Head of caudate nucleus (tissue), 42 donors: ENCODE measurements around the gene MYO7A.
A peak's percentile ranks its signal among the peaks of the same experiment; 100 is the strongest.

Experiments used
- DNase-seq, 42 donors: peaks; one replicate each; pipeline versions ENCODE4 v3.0.0 to v3.0.0-alpha.2; 2020 to 2021; ENCODE audit warnings: mixed read lengths in 7 of 42
- intact Hi-C: fragments of 100-400 bp; cut with DNase I; formaldehyde crosslinking; loops from one replicate; pipeline ENCODE4 v1.15.0; 2022

MYO7A gene

DNA sequence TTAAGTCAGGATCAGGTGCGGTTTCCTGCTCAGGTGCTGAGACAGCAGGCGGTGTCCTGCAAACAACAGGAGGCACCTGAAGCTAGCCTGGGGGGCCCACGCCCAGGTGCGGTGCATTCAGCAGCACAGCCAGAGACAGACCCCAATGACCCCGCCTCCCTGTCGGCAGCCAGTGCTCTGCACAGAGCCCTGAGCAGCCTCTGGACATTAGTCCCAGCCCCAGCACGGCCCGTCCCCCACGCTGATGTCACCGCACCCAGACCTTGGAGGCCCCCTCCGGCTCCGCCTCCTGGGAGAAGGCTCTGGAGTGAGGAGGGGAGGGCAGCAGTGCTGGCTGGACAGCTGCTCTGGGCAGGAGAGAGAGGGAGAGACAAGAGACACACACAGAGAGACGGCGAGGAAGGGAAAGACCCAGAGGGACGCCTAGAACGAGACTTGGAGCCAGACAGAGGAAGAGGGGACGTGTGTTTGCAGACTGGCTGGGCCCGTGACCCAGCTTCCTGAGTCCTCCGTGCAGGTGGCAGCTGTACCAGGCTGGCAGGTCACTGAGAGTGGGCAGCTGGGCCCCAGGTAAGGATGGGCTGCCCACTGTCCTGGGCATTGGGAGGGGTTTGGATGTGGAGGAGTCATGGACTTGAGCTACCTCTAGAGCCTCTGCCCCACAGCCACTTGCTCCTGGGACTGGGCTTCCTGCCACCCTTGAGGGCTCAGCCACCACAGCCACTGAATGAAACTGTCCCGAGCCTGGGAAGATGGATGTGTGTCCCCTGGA is at the start of gene MYO7A:
Gene MYO7A (plus strand): TSS at position 327 of the 772 bp plus-strand sequence. CDS start 2,389 bp downstream, outside the sequence.
- peak; percentile 42 to 89 (median 72) for DNase-seq
- intact Hi-C loops, result loop anchor here (5.0 to 10.0 kb wide), 2 partner anchors 59 to 417 kb away; no protein-coding TSS in a partner anchor

DNA sequence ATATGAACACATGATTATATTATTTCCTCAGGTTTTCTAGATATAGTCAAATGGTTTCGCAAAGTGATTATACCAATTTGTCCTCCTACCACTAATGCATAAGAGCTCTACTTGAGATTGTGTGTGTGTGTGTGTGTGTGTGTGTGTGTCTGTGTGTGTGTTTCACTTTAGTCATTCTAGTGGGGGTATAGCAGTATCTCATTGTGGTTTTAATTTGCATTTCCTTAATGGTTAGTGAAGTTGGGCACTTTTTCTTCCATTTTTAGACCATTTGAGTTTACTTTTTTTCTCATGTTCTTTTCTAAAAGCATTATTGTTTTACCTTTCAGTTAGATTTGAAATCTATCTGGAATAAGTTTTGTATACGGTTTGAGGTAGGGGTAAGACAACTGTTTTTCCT is 48.4 kb upstream of the MYO7A start:
- intact Hi-C loops, result no loop called here
- no peak for DNase-seq

DNA sequence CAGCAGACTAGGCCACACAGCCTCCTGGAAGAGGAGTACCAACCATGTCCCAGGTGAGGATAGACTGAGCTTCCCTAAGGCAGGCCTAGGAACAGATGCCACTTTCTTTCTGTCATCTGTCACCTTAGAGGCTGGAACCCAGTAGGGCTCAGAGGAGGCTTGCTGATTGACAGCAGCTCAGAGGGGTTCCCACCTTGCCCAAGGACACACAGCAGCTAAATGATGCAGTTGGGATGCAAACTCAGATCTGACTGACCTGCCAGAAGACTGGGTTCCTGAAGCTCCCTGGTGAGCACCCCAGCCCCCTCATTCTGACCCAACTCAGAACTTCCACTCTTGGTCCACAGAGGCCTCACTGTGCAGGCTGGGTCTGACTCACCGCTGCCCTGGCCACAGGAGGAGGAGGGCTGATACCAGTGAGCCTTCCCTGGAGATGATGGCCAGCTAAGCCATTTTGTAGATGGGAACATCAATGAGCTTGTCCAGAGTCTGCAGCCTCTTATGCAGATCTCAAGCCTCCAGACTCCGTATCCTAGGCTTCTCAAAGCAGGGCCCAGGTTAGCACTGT is 47.3 kb upstream of the MYO7A start:
- peak in 6 of 42 donors; percentile 2 to 8 (median 4) for DNase-seq
- intact Hi-C loops, result no loop called here

DNA sequence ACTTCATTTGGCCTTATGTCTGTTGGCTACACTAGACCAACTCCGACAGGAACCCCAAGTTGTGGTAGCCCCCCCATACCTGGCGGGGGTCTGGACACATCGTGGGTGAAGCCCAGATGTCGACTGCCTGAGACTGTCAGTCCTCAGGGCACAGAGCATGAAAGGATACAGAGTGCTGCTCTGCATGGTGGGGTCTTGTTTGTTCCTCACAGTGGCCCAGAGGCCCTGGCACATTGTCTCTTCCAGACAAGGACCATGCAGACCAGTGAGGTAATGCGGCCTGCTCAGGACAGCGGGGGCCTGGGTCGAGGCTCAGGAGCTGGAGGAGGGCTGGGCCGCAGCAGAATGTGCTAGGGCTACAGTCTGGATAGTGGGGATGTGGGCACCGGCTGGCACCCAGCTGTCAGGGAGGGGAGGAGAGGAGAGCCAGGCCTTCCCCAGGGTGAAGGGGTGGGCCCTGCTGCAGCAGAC is 46.6 kb upstream of the MYO7A start:
- peak in 12 of 42 donors; percentile 0 to 36 (median 11) for DNase-seq
- intact Hi-C loops, result no loop called here

DNA sequence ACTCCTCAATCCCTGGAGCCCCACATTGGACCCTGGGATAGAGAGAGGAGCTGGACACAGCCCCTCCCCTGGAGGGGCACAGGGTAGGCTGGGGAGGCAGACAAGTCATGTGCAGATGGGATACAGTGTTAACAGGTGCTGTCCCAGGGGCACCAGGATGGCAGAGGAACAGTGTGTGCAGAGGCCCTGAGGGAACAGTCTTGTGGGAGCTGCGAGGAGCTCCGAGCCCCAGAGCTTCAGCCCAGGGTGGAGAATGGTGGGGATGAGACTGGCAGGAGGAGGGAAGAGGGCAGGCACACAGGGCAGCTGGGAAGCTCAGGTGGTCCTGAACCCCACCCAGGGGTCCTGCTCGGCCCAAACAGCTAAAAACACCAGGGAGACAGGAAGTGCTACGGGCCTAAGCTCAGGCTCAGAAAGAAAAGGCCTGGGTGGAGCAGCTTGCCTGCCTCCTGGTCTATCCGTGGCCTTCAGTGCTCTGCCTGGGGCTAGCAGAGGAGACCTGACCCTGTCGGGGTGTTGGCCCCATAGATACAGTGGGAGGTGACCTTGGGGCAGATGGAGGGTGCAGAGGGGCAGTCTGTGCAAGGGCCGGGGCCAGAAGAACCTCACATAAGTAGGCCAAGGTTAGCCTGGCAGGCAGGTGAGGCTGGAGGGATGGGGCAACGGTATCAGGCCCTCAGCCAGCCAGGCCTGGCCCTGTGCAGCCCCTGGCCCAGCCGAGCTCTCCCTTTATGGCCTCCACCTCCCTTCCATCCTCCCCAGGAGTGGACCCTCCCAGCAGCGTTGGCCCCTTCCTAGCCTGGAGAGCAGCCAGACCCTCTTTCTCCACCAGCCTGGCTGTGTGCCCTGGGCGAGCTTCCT is 45.8 kb upstream of the MYO7A start:
- intact Hi-C loops, result no loop called here
- peak in 14 of 42 donors; percentile 2 to 35 (median 8) for DNase-seq

DNA sequence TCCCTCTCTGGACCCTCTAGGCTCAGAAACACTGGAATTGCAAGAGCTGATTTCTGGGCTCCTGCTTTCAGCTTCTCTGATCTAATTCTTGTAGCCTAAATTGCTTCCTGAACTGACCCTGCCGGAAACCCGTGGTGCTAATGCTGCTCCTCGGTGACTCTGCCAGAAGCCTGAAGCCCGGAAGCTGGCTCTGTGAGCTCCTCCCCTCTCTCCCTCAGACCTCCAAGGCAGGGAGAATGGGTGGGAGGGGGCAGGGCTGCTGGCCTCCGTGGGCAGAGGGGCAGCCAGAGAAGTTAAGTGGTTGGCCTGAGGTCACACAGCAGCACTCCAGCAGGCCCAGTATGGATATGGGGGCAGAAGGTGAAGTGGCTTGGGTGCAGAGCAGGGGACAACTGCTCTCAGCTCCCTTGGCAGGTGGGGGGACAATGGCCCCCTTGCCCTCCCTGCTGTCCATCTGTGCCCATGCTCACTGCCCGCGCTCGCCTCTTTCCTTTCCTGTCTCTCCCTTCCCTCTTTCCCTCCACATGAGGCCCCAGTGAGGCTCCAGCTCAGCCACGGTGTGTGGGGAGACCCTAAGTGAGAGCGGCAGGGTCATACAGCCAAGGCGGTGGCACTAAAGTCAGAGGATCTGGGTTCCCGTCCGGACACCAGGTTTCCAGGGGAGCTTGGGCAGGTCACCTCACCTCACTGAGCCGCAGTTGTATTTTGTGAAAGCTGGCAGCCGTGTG is 45.0 kb upstream of the MYO7A start:
- intact Hi-C loops, result no loop called here
- peak in 13 of 42 donors; percentile 2 to 52 (median 18) for DNase-seq

DNA sequence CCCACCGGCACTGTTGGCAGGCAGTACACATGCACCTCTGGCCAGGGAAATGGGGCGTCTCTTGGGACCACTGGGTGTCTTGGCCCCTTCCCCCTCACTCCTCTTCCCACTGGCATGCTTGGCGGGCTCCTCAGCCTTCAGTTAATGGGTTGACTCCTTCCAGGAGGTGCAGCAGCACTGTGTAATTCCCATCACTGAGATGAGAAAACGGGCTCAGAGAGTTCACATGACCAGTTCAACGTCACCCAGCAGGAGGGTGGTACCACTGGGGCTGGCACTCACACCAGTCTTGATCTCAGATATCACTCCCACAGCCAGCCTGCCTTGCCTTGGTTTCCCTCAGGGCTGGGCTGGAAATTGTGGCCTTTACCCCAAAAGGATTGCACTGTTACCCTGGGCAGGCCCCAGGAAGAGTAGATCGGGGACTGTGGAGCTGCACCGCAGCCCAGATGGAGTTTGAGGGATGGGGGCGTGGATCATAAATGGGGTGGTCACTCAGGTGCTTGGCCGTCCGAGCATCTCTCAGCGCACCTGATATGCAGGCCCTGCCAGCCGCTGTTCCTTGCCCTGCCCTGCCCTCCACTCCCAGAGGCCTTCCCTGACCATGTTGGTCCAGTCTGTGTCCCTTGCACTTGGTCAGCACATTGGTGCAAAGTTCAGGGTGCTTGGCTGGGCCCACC is 44.3 kb upstream of the MYO7A start:
- intact Hi-C loops, result no loop called here
- DNase-seq, result peak in 12 of 42 donors; percentile 1 to 23 (median 8)

DNA sequence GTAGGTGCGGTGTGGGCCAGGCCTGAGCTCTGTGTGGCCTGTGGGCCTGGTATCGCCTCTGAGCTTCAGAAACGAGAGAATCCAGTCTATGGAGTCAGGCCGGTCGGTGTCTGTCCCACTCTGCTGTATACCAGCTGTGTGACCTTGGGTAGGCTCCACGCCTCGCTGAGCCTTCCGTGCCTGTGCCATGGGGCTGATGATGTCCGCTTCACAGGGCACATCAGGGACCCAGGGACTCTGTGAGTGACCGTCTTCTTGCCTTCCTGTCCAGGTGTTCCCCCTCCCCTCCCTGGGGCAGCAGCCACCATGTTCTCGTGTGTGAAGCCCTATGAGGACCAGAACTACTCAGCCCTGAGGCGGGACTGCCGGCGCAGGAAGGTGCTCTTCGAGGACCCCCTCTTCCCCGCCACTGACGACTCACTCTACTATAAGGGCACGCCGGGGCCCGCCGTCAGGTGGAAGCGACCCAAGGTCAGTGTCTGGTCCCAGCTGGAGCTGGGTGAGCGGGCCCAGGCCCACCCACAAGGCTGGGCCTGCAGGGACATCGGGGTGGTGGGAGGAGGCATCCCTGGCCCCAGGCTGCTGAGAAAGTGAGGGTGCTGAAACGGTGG is 43.4 kb upstream of the MYO7A start:
- DNase-seq, result peak in 10 of 42 donors; percentile 1 to 21 (median 9)
- intact Hi-C loops, result no loop called here

DNA sequence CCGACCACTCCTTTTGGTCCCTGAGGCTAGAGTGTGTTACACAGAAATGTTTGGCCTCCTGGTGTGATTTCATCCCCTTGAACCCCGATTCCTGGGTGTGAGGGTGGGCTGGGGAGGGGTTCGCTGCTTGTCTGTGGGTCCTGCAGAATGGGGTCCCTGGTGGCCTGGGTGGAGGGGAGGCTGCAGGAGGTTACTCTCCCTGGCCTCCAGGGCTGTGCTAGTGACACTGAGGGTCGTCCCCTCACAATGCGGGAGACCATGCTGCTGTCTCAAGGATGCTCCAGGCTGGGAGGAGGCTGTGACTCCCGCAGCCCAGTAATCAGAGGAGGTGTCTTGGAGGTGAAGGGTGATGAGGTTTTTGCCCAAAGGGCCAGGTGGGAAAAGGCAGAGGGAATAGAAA is 42.4 kb upstream of the MYO7A start:
- intact Hi-C loops, result no loop called here
- peak in 2 of 42 donors; percentile 0 to 1 for DNase-seq

DNA sequence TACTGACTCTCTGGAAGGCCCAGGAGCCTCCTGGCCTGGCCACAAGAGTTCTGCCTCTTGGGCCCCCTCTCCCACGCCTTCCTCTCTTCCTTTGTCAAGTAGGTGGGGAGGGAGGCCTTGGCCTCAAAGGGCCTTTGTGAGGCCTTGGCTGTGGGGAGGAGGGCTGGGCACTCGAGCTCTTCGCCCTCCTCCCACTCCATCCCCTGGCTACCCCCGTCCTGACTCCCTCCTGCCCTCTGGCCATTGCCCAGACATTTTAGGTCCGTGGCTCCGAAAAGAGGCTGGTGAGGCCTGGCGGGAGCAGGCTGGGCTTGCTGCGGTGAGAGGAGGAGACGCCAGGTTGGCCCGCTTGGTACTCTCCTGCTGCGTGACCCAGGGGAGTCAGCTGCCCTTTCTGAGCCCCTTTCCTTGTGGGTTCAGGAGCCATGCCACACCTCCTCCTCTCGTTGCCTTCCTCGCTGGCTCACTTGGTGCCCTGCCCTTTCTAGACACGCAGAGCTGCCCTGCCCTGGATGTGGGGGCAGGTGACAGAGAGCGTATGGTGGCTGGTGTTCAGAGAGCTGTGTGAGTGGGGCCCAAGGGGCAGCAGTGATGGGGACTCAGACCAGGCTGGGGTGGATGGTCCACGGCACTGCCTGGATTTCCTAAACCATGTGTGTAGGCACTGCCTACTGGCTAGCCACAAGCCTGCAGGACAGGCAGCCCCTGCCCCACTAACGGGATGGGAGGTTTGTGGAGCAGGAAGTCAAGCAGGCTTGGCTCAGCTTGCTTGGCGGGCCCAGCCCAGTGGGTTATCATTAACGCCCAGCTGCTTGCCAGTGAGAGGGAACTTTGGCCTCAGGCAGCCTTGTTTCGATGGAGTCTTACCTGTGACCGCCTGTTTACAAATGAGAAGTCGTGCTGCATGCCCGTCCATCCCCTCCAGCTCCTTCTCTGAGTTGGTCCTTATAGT is 41.2 kb upstream of the MYO7A start:
- intact Hi-C loops, result no loop called here
- DNase-seq, result peak in 5 of 42 donors; percentile 28 to 55 (median 32)

DNA sequence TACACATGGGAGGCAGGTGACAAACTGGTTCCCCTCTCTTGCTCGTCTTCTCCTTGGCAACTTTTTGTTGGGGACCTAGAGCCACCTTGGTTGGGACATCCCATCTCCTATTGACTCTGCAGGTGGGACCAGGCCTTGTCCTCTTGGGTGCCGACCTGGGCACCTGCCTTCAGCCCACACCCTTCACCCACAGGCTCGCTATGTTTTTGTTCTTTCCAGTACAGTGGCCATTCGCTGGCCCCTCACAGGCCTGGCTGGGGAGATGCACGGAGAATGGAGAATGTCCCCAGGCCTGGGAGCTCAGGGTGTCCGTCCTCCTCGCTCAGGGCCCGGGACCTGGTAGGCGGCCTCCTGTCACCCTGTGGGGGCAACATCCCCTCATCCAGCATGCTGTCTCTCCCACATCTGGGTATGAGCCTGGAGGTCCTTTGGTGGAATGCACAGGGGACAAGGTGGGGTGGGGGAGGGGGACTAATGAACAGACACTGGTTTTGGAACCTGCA is 40.3 kb upstream of the MYO7A start:
- intact Hi-C loops, result no loop called here
- DNase-seq, result no peak

DNA sequence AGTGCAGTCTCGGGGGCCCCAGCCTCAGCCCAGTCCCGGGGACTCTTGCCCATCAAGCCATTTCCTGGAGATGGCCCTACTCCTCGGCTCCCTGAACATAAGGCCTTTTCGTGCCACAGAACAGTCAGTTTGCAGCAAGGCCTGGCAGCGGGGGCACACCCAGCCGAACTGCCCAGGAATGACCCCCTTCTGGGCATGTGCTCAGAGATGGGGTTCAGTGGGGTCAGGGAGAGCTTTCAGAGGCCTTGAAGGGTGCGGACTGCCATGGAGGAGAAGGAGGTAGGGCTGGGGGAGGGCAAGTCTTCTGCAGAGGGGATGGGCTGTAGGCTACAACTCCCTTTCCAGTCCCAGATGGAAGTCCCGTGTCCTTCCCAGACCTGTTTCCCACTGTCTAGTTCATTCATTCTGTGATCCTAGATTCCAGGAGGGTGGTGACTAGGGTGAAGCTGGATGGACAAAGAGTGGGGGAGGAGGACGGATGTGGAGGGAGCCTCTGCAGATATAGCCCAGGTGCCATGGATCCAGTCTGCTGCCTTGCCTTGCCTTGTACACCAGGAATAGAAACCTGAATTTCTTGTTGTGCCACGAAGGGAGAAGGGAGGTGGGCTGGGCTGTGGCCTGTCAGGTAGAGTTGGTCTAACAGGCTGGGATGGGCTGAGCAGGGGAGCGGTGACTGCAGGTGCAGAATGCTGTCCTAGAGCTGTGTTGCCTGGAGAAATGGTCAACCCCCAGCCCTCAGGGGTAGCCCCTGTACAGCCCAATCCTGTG is 39.6 kb upstream of the MYO7A start:
- intact Hi-C loops, result no loop called here
- no peak for DNase-seq

DNA sequence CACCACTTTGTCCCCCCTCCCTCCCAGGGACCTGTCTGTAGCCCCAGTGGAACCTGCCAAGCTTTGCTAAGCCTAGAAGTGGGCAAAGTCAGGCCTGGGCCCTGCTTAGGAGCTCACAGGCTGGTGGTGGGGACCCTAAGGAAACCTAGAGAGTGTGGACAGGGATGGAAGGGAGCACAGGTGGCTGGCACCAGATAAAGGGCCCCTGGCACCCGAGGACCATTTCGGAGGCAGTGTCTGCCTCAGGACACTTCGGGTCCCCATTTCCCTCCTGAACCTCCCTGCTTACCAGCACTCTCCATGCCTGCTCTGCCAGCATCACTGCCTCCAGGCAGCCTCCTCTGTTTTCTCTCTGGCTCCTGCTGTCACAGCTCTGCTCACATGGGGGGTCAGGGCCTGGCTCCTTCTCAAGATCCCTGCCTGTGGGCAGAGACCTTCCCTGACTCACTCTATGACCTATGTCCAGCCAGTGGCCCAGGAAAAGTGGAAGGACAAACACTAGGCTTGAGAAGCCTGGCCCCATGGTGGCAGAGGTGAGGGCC is 39.0 kb upstream of the MYO7A start:
- peak in 1 of 42 donors; percentile 0 for DNase-seq
- intact Hi-C loops, result no loop called here

DNA sequence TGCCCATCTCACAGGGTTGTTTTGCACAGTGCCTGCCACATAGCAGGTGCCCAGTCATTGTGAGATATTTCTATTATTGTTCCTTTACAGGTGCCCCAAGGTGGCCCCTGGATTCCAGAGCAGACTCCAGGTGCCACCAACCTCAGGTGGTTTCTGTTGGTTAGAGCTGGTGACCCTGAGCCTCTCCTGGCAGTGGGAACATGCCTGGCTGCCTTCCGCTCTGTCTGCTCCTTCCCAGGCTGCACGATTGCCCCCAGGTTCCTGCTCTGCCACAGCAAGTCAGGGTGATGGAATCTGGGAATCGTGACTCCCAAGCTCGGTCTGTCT is 38.0 kb upstream of the MYO7A start:
- DNase-seq, result no peak
- intact Hi-C loops, result loop anchor here (2.0 kb wide), 1 partner anchor 43 kb away; no protein-coding TSS in a partner anchor

DNA sequence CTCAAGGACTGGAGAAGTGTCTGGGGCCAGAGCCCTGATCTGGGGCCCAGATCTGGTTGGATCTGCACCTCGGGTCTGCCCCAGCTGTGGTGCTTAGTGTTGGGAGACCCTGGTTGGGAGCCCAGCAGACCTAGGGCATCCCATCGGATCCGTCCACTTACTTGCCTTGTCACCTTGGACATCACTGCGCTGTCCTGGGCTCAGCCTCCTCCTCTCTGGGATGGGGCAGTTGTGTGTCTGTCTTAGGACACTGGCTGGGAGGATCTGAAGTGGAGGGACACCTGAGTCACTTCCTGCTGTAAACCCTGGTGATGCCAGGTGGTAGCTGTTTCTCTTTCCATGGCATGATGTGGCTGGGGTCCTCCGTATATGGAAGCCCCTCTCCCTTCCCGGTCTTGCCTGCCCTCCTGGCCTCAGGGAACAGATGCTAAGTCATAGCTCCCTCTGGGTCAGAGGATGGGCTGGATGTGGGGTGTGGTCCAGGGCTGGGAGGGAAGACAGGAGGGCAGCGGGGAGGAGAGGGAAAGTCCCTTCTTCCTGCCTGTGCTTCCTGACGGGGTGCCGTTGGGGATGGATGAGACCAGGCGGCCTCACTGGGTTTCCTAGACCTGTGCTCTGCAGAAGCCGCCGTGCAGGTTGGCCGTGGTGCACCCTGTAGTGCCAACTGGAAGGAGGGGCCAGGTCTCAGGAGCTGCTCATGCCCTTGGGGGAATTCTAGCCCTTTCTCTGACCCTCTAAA is 37.5 kb upstream of the MYO7A start:
- intact Hi-C loops, result loop anchor here (2.0 kb wide), 1 partner anchor 44 kb away; no protein-coding TSS in a partner anchor
- no peak for DNase-seq
